GM18526 (cell line): ENCODE data around the gene DNAH8.

Experiments
- POLR2A ChIP-seq: IDR thresholded peaks from 3 replicates; pipeline ENCODE4 v1.6.1; 2011; ENCODE audit not compliant: insufficient read length; ENCODE audit errors: extremely low read depth

The DNAH8 gene

GRCh38 chr6:38974389-38975151 lies 259.5 kb downstream of the DNAH8 start:
- TF ChIP-seq POLR2A, result no peak

GRCh38 chr6:38975621-38976049 lies 260.5 kb downstream of the DNAH8 start:
- no peak for TF ChIP-seq POLR2A

- TF ChIP-seq POLR2A, result no peak
Observed at GRCh38 chr6:38976051-38976450, 260.9 kb downstream of the DNAH8 start.

- TF ChIP-seq POLR2A, result no peak
Observed at GRCh38 chr6:38976801-38977500, 261.8 kb downstream of the DNAH8 start.

- TF ChIP-seq POLR2A, result no peak
Observed at GRCh38 chr6:38978139-38978704, 263.1 kb downstream of the DNAH8 start.

- TF ChIP-seq POLR2A, result no peak
Observed at GRCh38 chr6:38982470-38982869, 267.4 kb downstream of the DNAH8 start.

- no peak for TF ChIP-seq POLR2A
Observed at GRCh38 chr6:38984723-38985122, 269.6 kb downstream of the DNAH8 start.

- no peak for TF ChIP-seq POLR2A
Observed at GRCh38 chr6:38985839-38986238, 270.7 kb downstream of the DNAH8 start.

- no peak for TF ChIP-seq POLR2A
Observed at GRCh38 chr6:38987503-38987902, 272.4 kb downstream of the DNAH8 start.

GRCh38 chr6:38988736-38989449 lies 273.8 kb downstream of the DNAH8 start:
- TF ChIP-seq POLR2A, result no peak

GRCh38 chr6:38990475-38990874 lies 275.4 kb downstream of the DNAH8 start:
- TF ChIP-seq POLR2A, result no peak

GRCh38 chr6:38996676-38997075 lies 281.6 kb downstream of the DNAH8 start:
- TF ChIP-seq POLR2A, result no peak

GRCh38 chr6:38997128-38997761 lies 282.1 kb downstream of the DNAH8 start:
- TF ChIP-seq POLR2A, result no peak

- no peak for TF ChIP-seq POLR2A
Observed at GRCh38 chr6:39003072-39003471, 288.0 kb downstream of the DNAH8 start.

- TF ChIP-seq POLR2A, result no peak
Observed at GRCh38 chr6:39003492-39003891, 288.4 kb downstream of the DNAH8 start.
